A549 (cell line): ENCODE results near the gene FOXS1. TPM values are rescaled to one million over a fixed set of nuclear protein-coding genes. Genes with fewer than 3 reads are reported as not detected.

ENCODE experiments used
- ATAC-seq, 2 experiments: fragments of 200-7000 bp in 1 of 2; fragments of >200 bp in 1 of 2; cut with Nextera tagmentation in 1 of 2; cut with Tn5 transposase in 1 of 2; 3 replicates each; pipeline versions ENCODE4 v1.8.0 to v1.9.1; 2018 to 2020; ENCODE audit warnings: mild to moderate bottlenecking in 1 of 2, moderate library complexity in 1 of 2
- CTCF ChIA-PET: fragments of 300-600 bp; sonication (Branson Sonifier 250); formaldehyde crosslinking; extraction: SDS; loops from one replicate; lab custom pipeline; 2021; ENCODE audit warnings: antibody characterized with exemption, inconsistent platforms; lab: Yijun Ruan, JAX
- POLR2A ChIA-PET: fragments of 350-600 bp; formaldehyde crosslinking; extraction: SDS; loops from one replicate; lab custom pipeline; 2021; ENCODE audit warnings: antibody characterized with exemption, inconsistent platforms; lab: Yijun Ruan, JAX
- DNase-seq, 2 experiments: peaks; one replicate each; pipeline versions ENCODE4 v3.0.0 to v3.0.0-alpha.2; 2011 to 2016; ENCODE audit warnings: low read depth in 1 of 2, low spot score in 1 of 2
- FAIRE-seq: peaks from 2 replicates; lab custom pipeline; 2011; peaks lifted over from hg19 to GRCh38; lab: Jason Lieb, UNC
- H3K27ac ChIP-seq, 2 experiments: fragments of >200 bp; sonication (Bioruptor Twin); formaldehyde crosslinking; 3 replicates each; pipeline ENCODE4 v1.5.1; 2016 to 2017
- H3K4me1 ChIP-seq: fragments of >200 bp; sonication (Bioruptor Twin); formaldehyde crosslinking; 3 replicates; pipeline ENCODE4 v1.6.1; 2016
- H3K4me2 ChIP-seq: fragments of >200 bp; sonication (Bioruptor Twin); formaldehyde crosslinking; 3 replicates; pipeline ENCODE4 v1.6.1; 2016
- H3K4me3 ChIP-seq: fragments of >200 bp; sonication (Bioruptor Twin); formaldehyde crosslinking; 3 replicates; pipeline ENCODE4 v1.5.1; 2016
- H3K9me3 ChIP-seq: fragments of >200 bp; sonication (Bioruptor Twin); formaldehyde crosslinking; 3 replicates; pipeline ENCODE4 v1.6.1; 2016
- BCL3 ChIP-seq: fragments of >200 bp; sonication (Bioruptor Twin); formaldehyde crosslinking; IDR thresholded peaks from 3 replicates; pipeline ENCODE4 v1.6.1; 2016
- BHLHE40 ChIP-seq: IDR thresholded peaks from 2 replicates; pipeline ENCODE4 v1.6.1; 2012; ENCODE audit warnings: low read depth, low read length, inconsistent platforms
- CBX8 ChIP-seq: fragments of 200-600 bp; sonication (generic); IDR thresholded peaks from 2 replicates; pipeline ENCODE4 v1.6.1; 2016
- CEBPB ChIP-seq, 2 experiments: fragments of >200 bp in 1 of 2; sonication (Bioruptor Twin) in 1 of 2; formaldehyde crosslinking in 1 of 2; IDR thresholded peaks; 2 replicates each; pipeline ENCODE4 v1.6.1; 2012 to 2016
- CHD4 ChIP-seq: fragments of 200-600 bp; sonication (generic); IDR thresholded peaks from 2 replicates; pipeline ENCODE4 v1.6.1; 2016; ENCODE audit warnings: antibody characterized with exemption, mild to moderate bottlenecking, borderline replicate concordance
- EHF ChIP-seq: fragments of 250-450 bp; sonication (Bioruptor Pico); IDR thresholded peaks from 2 replicates; pipeline ENCODE4 v1.5.0; 2020; ENCODE audit warnings: mild to moderate bottlenecking
- EP300 ChIP-seq, 2 experiments: fragments of >200 bp; sonication (Bioruptor Twin); formaldehyde crosslinking; IDR thresholded peaks; 2 replicates in 1 of 2; 3 replicates in 1 of 2; pipeline ENCODE4 v1.6.1; 2016 to 2017
- FOSL2 ChIP-seq, 2 experiments: fragments of 450-650 bp in 1 of 2; fragments of >200 bp in 1 of 2; sonication (Bioruptor Twin) in 1 of 2; formaldehyde crosslinking; IDR thresholded peaks; 2 replicates each; pipeline versions ENCODE4 v1.5.0 to v1.6.1; 2016 to 2020; ENCODE audit warnings: mild to moderate bottlenecking in 1 of 2, moderate library complexity in 1 of 2
- HEYL ChIP-seq: fragments of 250-450 bp; sonication (Bioruptor Pico); IDR thresholded peaks from 2 replicates; pipeline ENCODE4 v1.8.0; 2021; ENCODE audit warnings: mild to moderate bottlenecking, moderate library complexity
- HOXA7 ChIP-seq: fragments of 250-450 bp; sonication (Bioruptor Pico); IDR thresholded peaks from 2 replicates; pipeline ENCODE4 v1.5.0; 2020; ENCODE audit warnings: mild to moderate bottlenecking, moderate library complexity
- HOXB13 ChIP-seq: fragments of 250-450 bp; sonication (Bioruptor Pico); IDR thresholded peaks from 2 replicates; pipeline ENCODE4 v1.5.0; 2020; ENCODE audit warnings: low read depth, mild to moderate bottlenecking, moderate library complexity
- HOXB5 ChIP-seq: fragments of 250-450 bp; sonication (Bioruptor Pico); IDR thresholded peaks from 2 replicates; pipeline ENCODE4 v1.5.0; 2020; ENCODE audit warnings: mild to moderate bottlenecking, moderate library complexity
- JUNB ChIP-seq: fragments of >200 bp; sonication (Bioruptor Twin); formaldehyde crosslinking; IDR thresholded peaks from 2 replicates; pipeline ENCODE4 v1.6.1; 2016
- KDM1A ChIP-seq: fragments of 200-600 bp; sonication (generic); IDR thresholded peaks from 2 replicates; pipeline ENCODE4 v1.6.1; 2016; ENCODE audit warnings: low read depth, mild to moderate bottlenecking
- KDM5A ChIP-seq: fragments of 200-600 bp; sonication (generic); IDR thresholded peaks from 2 replicates; pipeline ENCODE4 v1.6.1; 2016; ENCODE audit warnings: antibody characterized with exemption, mild to moderate bottlenecking
- MAFK ChIP-seq: fragments of 450-650 bp; IDR thresholded peaks from 2 replicates; pipeline ENCODE4 v1.6.1; 2014; ENCODE audit not compliant: partially characterized antibody
- NFE2L2 ChIP-seq: fragments of 150-350 bp; conservative IDR thresholded peaks from 2 replicates; pipeline ENCODE4 v1.6.1; 2014; ENCODE audit warnings: low read length
- RAD21 ChIP-seq, 2 experiments: fragments of >200 bp in 1 of 2; sonication (Bioruptor Twin) in 1 of 2; formaldehyde crosslinking in 1 of 2; IDR thresholded peaks in 1 of 2; conservative IDR thresholded peaks in 1 of 2; 2 replicates in 1 of 2; 3 replicates in 1 of 2; pipeline ENCODE4 v1.6.1; 2012 to 2018; ENCODE audit warnings: inconsistent platforms in 1 of 2
- REST ChIP-seq: fragments of 200-600 bp; sonication (generic); IDR thresholded peaks from 2 replicates; pipeline ENCODE4 v1.6.1; 2016; ENCODE audit warnings: antibody characterized with exemption, mild to moderate bottlenecking, moderate library complexity
- RFX5 ChIP-seq: fragments of 450-650 bp; IDR thresholded peaks from 2 replicates; pipeline ENCODE4 v1.7.1; 2014; ENCODE audit warnings: antibody characterized with exemption, mild to moderate bottlenecking, moderate library complexity
- SREBF2 ChIP-seq: fragments of 450-650 bp; IDR thresholded peaks from 2 replicates; pipeline ENCODE4 v1.6.1; 2014; ENCODE audit warnings: mild to moderate bottlenecking, moderate library complexity
- USF2 ChIP-seq: fragments of 450-650 bp; IDR thresholded peaks from 2 replicates; pipeline ENCODE4 v1.6.1; 2014; ENCODE audit warnings: antibody characterized with exemption
- WGBS: methylation state at CpG from one replicate; pipeline ENCODE4 v1.1.6; 2017; ENCODE audit errors: missing lambda C conversion rate; 5-methylcytosine and 5-hydroxymethylcytosine counted together
- polyA plus RNA-seq, 4 experiments: library from polyadenylated mRNA; depleted of rRNA in 3 of 4; stranded (reverse); fragments of >200 nt; fragmentation: RNase III in 1 of 4; extraction: RNeasy Plus Mini Kit Qiagen cat#74134 plus additional on column Dnase treatment in 1 of 4; gene quantifications; 2 replicates in 3 of 4; 3 replicates in 1 of 4; pipeline ENCODE4 v1.2.3, GENCODE V29; 2011 to 2017

FOXS1 gene
- polyA plus RNA-seq, 2 of the 4 experiments (the other 2 are of a cell fraction), result 1.5 to 3.7 TPM

GRCh38 chr20:31875671-31876070, 30.3 kb upstream of the FOXS1 start:
- Histone ChIP-seq H3K27ac (no peak overlapping the region), H3K4me3 (no peak overlapping the region), H3K4me2 (no peak overlapping the region), H3K9me3 (no peaks in the 10 kb centered on the region), H3K4me1 (peaks cover 5% of the 10 kb centered on the region; the same call in 2 of the 3 replicates)
- CTCF ChIA-PET, result interaction anchor here (1.1 kb wide), 1 partner anchor 23 kb away, joined by 3 read pairs; no protein-coding TSS in a partner anchor
- POLR2A ChIA-PET, result no interaction called here
- 72% methylated on average over 2 of the region's 2 CpGs for WGBS
- FAIRE-seq, result no peak
- ATAC-seq, result no peak
- DNase-seq, result no peak
- TF ChIP-seq USF2 (no peak), FOSL2 (IDR thresholded peaks at IDR 0.05) (no peak), FOSL2 (CRISPR knock-in tag; IDR thresholded peaks at IDR 0.05) (no peak), CEBPB (IDR thresholded peaks at IDR 0.05) (no peak), HOXB13 (CRISPR knock-in tag) (no peak), BCL3 (no peak), HEYL (CRISPR knock-in tag) (no peak), BHLHE40 (no peak), EP300 (IDR thresholded peaks at IDR 0.05) (no peak), REST (no peak), NFE2L2 (no peak), KDM5A (no peak), KDM1A (no peak)

GRCh38 chr20:31872406-31872805, 27.0 kb upstream of the FOXS1 start:
- DNase-seq (no peak), ATAC-seq (no peak), FAIRE-seq (no peak)
- Histone ChIP-seq H3K9me3 (no peaks in the 10 kb centered on the region), H3K4me3 (no peak overlapping the region), H3K4me1 (peaks cover 12% of the 10 kb centered on the region; the same call in 2 of the 3 replicates), H3K27ac (no peak overlapping the region), H3K4me2 (no peak overlapping the region)
- POLR2A ChIA-PET, result no interaction called here
- WGBS, result 71% methylated on average over 6 of the region's 6 CpGs
- no peak for TF ChIP-seq JUNB
- no peak for TF ChIP-seq MAFK
- CTCF ChIA-PET, result interaction anchor here (0.6 to 3.9 kb wide), 10 partner anchors 11 to 80 kb away, joined by 3 to 22 read pairs (median 6); partner anchors contain the start of genes FOXS1 and PDRG1

GRCh38 chr20:31871618-31871954, 26.2 kb upstream of the FOXS1 start:
- no peak for DNase-seq
- ChIA-PET CTCF (interaction anchor here (0.9 to 3.9 kb wide), 9 partner anchors 9 to 81 kb away, joined by 3 to 22 read pairs (median 5); partner anchors contain the start of genes FOXS1 and PDRG1), POLR2A (interaction anchor here (1.3 kb wide), 1 partner anchor 8 kb away, joined by 5 read pairs; no protein-coding TSS in a partner anchor)
- H3K27ac ChIP-seq, result no peak overlapping the region
- H3K4me1 ChIP-seq, result peaks cover 12% of the 10 kb centered on the region; the same call in 2 of the 3 replicates
- ATAC-seq, result no peak
- WGBS, result 93% methylated on average over 1 of the region's 1 CpG
- FAIRE-seq, result no peak
- no peaks in the 10 kb centered on the region for H3K9me3 ChIP-seq
- no peak overlapping the region for H3K4me3 ChIP-seq
- no peak overlapping the region for H3K4me2 ChIP-seq
- TF ChIP-seq HOXB5 (CRISPR knock-in tag) (no peak), HOXA7 (CRISPR knock-in tag) (no peak), SREBF2 (no peak), EHF (CRISPR knock-in tag) (no peak), CEBPB (IDR thresholded peaks at IDR 0.05) (no peak), MAFK (no peak), CBX8 (no peak), RFX5 (no peak), RAD21 (conservative IDR thresholded peaks at IDR 0.05 in 1 of 2, IDR thresholded peaks at IDR 0.05 in 1 of 2) (no peak), CHD4 (no peak), HEYL (CRISPR knock-in tag) (no peak), BHLHE40 (no peak)
